Osteoblast (primary cell): ENCODE data around the gene FXYD5. TPM values are rescaled to one million over a fixed set of nuclear protein-coding genes. Genes with fewer than 3 reads are reported as not detected.

ENCODE experiments used
- DNase-seq: peaks from one replicate; pipeline ENCODE4 v3.0.0; 2011; ENCODE audit warnings: low spot score, mixed read lengths; ENCODE audit not compliant: insufficient read length; ENCODE audit errors: missing footprints
- H2AFZ ChIP-seq: 2 replicates; pipeline ENCODE4 v1.6.0; 2011; ENCODE audit warnings: mild to moderate bottlenecking, low read length
- H3K27ac ChIP-seq: 2 replicates; pipeline ENCODE4 v1.5.1; 2011; ENCODE audit warnings: mild to moderate bottlenecking, low read depth, low read length, moderate library complexity
- H3K27me3 ChIP-seq: 2 replicates; pipeline ENCODE4 v1.6.0; 2012; ENCODE audit warnings: mild to moderate bottlenecking, control low read depth, inconsistent platforms, low read length, moderate library complexity; ENCODE audit not compliant: insufficient read depth
- H3K36me3 ChIP-seq: 2 replicates; pipeline ENCODE4 v1.5.1; 2011; ENCODE audit warnings: mild to moderate bottlenecking, low read length, control low read depth, moderate library complexity; ENCODE audit not compliant: insufficient read depth
- H3K4me1 ChIP-seq: 2 replicates; pipeline ENCODE4 v1.5.1; 2011; ENCODE audit warnings: mild to moderate bottlenecking, low read length, control low read depth, moderate library complexity; ENCODE audit not compliant: insufficient read depth
- H3K4me2 ChIP-seq: 2 replicates; pipeline ENCODE4 v1.6.0; 2011; ENCODE audit warnings: mild to moderate bottlenecking, low read length; ENCODE audit not compliant: insufficient read depth
- H3K4me3 ChIP-seq: fragments of 200-600 bp; sonication (generic); 3 replicates; pipeline ENCODE4 v1.5.1; 2012; ENCODE audit warnings: mild to moderate bottlenecking, low read length, inconsistent platforms; ENCODE audit not compliant: insufficient read depth
- H3K79me2 ChIP-seq: 2 replicates; pipeline ENCODE4 v1.6.0; 2012; ENCODE audit warnings: mild to moderate bottlenecking, low read length, control low read depth, inconsistent platforms; ENCODE audit not compliant: insufficient read depth
- H3K9me3 ChIP-seq: 2 replicates; pipeline ENCODE4 v1.5.1; 2011; ENCODE audit warnings: low read depth, low read length, control low read depth
- H4K20me1 ChIP-seq: 2 replicates; pipeline ENCODE4 v1.6.0; 2012; ENCODE audit warnings: mild to moderate bottlenecking, low read length, control low read depth; ENCODE audit not compliant: insufficient read depth
- CTCF ChIP-seq: IDR thresholded peaks from 2 replicates; pipeline ENCODE4 v1.5.1; 2011; ENCODE audit warnings: mild to moderate bottlenecking, low read depth, low read length, moderate library complexity; ENCODE audit errors: extremely low read depth
- total RNA-seq: library from RNA; depleted of rRNA; stranded (reverse); fragments of >200 nt; gene quantifications from 2 replicates; pipeline ENCODE4 v1.2.3, GENCODE V29; 2012

FXYD5 gene
- 29.0 and 32.4 TPM in 2 replicates for total RNA-seq

DNA sequence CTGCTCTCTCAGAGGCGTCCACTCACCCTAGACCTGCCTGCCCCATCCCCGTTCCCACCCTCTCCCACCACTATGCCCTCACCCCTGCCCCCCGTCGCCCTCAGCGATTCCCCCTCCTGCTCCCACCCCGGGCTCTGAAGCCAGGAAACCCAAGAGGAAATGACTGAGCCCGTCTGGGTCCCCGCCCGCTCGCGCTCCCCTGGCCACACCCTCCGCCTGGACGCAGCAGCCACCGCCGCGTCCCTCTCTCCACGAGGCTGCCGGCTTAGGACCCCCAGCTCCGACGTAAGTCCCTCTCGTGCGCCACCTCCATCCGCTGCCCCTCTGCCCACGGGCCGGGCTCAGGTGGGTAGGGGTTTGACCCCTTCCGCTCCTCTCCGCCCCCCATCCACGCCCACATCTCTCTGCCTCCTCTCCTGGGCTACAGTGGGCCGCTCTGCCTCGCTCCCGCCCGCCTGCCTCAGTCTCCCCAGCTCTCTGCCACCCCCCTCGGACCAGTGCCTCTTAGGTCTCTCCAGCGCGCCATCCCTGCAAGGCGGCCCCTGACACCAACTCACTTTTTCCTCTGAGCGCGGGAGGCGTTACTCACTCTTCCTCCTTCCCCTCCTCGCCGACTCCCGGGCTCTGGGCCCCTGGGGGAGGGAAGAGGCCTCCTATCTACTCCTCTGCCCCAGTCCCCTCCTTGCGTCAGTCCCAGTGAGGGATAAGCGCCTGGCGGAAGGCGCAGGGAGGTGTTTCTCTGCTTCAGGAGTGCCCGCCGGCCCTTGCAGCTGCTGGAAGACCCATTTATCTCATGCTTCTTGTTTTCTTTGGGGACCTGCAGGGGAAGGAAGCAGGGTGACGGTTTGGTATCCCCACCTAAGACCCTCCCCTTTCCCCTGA lies at the start of gene FXYD5:
FXYD5 (plus strand) TSS at position 211 of the 882 bp plus-strand sequence. CDS start 816 bp downstream, outside the sequence.
- Histone ChIP-seq H3K4me1 (peaks cover 13% of the 10 kb centered on the region), H3K27ac (peak within 1 kb of the TSS; percentile 53)
- DNase-seq: peak; percentile 98

GRCh38 chr19:35105047-35105410 lies 49.5 kb upstream of the FXYD5 start:
- DNase-seq: peak; percentile 76
- Histone ChIP-seq H3K27me3 (no peaks in the 10 kb centered on the region), H3K4me3 (no peak overlapping the region), H3K4me2 (no peak overlapping the region), H2AFZ (no peak overlapping the region), H3K9me3 (no peaks in the 10 kb centered on the region), H3K36me3 (no peaks in the 10 kb centered on the region), H3K4me1 (peaks cover 2% of the 10 kb centered on the region), H4K20me1 (no peaks in the 10 kb centered on the region), H3K79me2 (no peaks in the 10 kb centered on the region), H3K27ac (no peak overlapping the region)
- no peak for TF ChIP-seq CTCF

More for the DNA sequence above, at the start of gene FXYD5:
- Histone ChIP-seq H3K4me3 (peak within 1 kb of the TSS; percentile 89), H3K27me3 (peaks cover 2% of the 10 kb centered on the region), H3K36me3 (peaks cover 20% of the 10 kb centered on the region), H3K79me2 (peaks cover 22% of the 10 kb centered on the region), H2AFZ (peak within 1 kb of the TSS; percentile 79), H4K20me1 (no peaks in the 10 kb centered on the region), H3K4me2 (peak within 1 kb of the TSS; percentile 77), H3K9me3 (no peaks in the 10 kb centered on the region)
- TF ChIP-seq CTCF: no peak

DNA sequence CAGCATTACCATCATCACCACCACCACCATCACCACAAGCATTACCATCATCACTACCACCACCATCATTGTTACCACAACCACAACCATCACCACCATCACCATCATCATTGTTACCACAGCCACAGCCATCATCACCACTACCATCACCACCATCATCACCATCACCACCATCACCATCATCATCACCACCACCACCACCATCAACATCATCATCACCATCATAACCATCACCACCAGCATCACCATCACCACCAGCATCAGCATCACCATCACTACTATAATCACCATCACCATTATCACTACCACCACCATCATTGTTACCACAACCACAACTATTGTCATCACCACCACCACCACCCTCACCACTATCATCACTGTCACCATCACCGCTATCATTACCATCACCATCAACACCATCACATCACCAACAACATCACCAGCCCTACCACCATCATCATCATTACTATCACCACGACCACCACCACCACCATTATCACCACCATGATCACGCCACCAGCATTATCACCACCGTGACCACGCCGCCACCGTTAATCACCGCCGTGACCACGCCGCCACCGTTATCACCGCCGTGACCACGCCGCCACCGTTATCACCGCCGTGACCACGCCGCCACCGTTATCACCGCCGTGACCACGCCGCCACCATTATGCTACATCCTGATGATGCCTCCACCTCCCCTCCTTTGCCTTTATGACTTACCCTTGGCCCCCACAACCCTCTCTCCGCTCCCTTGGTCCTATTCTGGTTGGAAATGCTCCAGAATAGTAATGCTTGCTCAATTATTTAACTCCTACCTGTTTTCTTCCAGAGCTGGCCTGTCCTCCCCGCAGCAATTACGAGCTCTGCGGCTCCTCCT lies 48.9 kb upstream of the FXYD5 start:
- H3K27ac ChIP-seq: no peak overlapping the region
- no peak overlapping the region for H2AFZ ChIP-seq
- H3K36me3 ChIP-seq: no peaks in the 10 kb centered on the region
- H3K27me3 ChIP-seq: no peaks in the 10 kb centered on the region
- no peaks in the 10 kb centered on the region for H3K79me2 ChIP-seq
- no peak overlapping the region for H3K4me2 ChIP-seq
- peak; percentile 62 for DNase-seq
- no peaks in the 10 kb centered on the region for H4K20me1 ChIP-seq
- TF ChIP-seq CTCF: no peak
- no peaks in the 10 kb centered on the region for H3K9me3 ChIP-seq
- H3K4me3 ChIP-seq: no peak overlapping the region
- H3K4me1 ChIP-seq: peaks cover 2% of the 10 kb centered on the region

DNA sequence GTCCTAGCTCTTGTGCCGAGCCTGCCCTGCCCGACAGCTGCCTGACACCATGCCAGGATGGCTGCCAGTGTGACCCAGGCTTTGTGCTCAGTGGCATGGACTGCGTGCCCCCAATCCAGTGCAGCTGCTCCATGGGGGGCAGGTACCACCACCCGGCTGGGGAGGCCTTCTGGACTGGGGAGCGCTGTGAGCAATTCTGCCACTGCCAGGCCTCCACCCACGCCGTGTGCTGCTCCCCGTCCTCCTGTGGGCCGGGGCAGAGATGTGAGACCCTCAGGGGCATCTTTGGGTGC lies 48.3 kb upstream of the FXYD5 start:
- Histone ChIP-seq H3K27ac (no peak overlapping the region), H3K27me3 (no peaks in the 10 kb centered on the region), H3K9me3 (no peaks in the 10 kb centered on the region), H3K4me2 (no peak overlapping the region), H4K20me1 (no peaks in the 10 kb centered on the region), H3K4me1 (peaks cover 2% of the 10 kb centered on the region), H3K79me2 (no peaks in the 10 kb centered on the region), H2AFZ (no peak overlapping the region), H3K4me3 (no peak overlapping the region), H3K36me3 (no peaks in the 10 kb centered on the region)
- TF ChIP-seq CTCF: no peak
- peak; percentile 32 for DNase-seq
